Upper lobe of left lung (tissue), 6 donors: ENCODE measurements around the gene HIRIP3. TPM values are rescaled to one million over a fixed set of nuclear protein-coding genes. Genes with fewer than 3 reads are reported as not detected.

ENCODE experiments used
- ATAC-seq, 2 donors: fragments of 200-7000 bp; cut with Tn5 transposase; one replicate each; pipeline ENCODE4 v1.9.1; 2022; ENCODE audit warnings: mild to moderate bottlenecking in 2 of 2, moderate library complexity in 2 of 2; ENCODE audit not compliant: low FRiP score in 2 of 2
- DNase-seq, 2 donors: peaks; one replicate each; pipeline ENCODE4 v3.0.0-alpha.2; 2019 to 2020
- H3K27ac ChIP-seq, 4 donors: fragments of 200-600 bp; sonication (generic); one replicate each; pipeline ENCODE4 v1.5.1; 2016 to 2019
- H3K27me3 ChIP-seq, 4 donors: fragments of 200-600 bp; sonication (generic); one replicate each; pipeline ENCODE4 v1.5.1; 2017 to 2019
- H3K36me3 ChIP-seq, 4 donors: fragments of 200-600 bp; sonication (generic); one replicate each; pipeline ENCODE4 v1.5.1; 2016 to 2019
- H3K4me1 ChIP-seq, 4 donors: fragments of 200-600 bp; sonication (generic); one replicate each; pipeline ENCODE4 v1.5.1; 2018 to 2019
- H3K4me3 ChIP-seq, 4 donors: fragments of 200-600 bp; sonication (generic); one replicate each; pipeline ENCODE4 v1.5.1; 2017 to 2019; ENCODE audit warnings: mild to moderate bottlenecking in 2 of 4, moderate library complexity in 1 of 4
- H3K9me3 ChIP-seq, 4 donors: fragments of 200-600 bp; sonication (generic); one replicate each; pipeline ENCODE4 v1.5.1; 2018 to 2019
- EP300 ChIP-seq, 4 donors: sonication (generic); formaldehyde crosslinking; IDR thresholded peaks; one replicate each; pipeline ENCODE4 v1.5.1; 2017; ENCODE audit warnings: antibody characterized with exemption in 4 of 4, control low read depth in 2 of 4
- POLR2A ChIP-seq, 4 donors: fragments of 450-650 bp; IDR thresholded peaks; one replicate each; pipeline ENCODE4 v1.5.1; 2016 to 2017; ENCODE audit warnings: antibody characterized with exemption in 4 of 4, mild to moderate bottlenecking in 2 of 4
- POLR2AphosphoS5 ChIP-seq, 2 donors: sonication (generic); formaldehyde crosslinking; IDR thresholded peaks; one replicate each; pipeline ENCODE4 v1.5.1; 2017; ENCODE audit warnings: antibody characterized with exemption in 2 of 2
- WGBS, 2 donors: methylation state at CpG; one replicate each; pipeline ENCODE4 v1.1.5; 2017 to 2018; 5-methylcytosine and 5-hydroxymethylcytosine counted together
- total RNA-seq, 6 donors: library from RNA; depleted of rRNA in 4 of 6; stranded (reverse); fragments of >200 nt in 4 of 6; gene quantifications; one replicate each; pipeline versions ENCODE4 v1.1.0 to v1.2.1, GENCODE V29; 2016 to 2021
- TF ChIP-seq, protein P1 (sequence below), 6 experiments: fragments of 450-650 bp in 4 of 6; fragments of 200-600 bp in 2 of 6; sonication (generic) in 2 of 6; IDR thresholded peaks; one replicate each; pipeline ENCODE4 v1.5.1; 2016 to 2019; ENCODE audit warnings: antibody characterized with exemption in 6 of 6
- donor health status: DM: no; HTN: no; CAD: no; lungs with moderate emphysema.
- donor health status: DM: no; HTN: yes; CAD: no; lungs with severe emphysema.

HIRIP3 gene
- total RNA-seq, 6 donors from 2014 or later: 11.5 to 28.2 (median 25.0) TPM

DNA sequence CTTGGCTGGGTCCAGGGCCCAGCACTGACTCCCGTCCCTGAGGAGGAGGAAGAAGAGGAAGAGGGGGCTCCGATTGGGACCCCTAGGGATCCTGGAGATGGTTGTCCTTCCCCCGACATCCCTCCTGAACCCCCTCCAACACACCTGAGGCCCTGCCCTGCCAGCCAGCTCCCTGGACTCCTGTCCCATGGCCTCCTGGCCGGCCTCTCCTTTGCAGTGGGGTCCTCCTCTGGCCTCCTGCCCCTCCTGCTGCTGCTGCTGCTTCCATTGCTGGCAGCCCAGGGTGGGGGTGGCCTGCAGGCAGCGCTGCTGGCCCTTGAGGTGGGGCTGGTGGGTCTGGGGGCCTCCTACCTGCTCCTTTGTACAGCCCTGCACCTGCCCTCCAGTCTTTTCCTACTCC is 8.5 kb downstream of the HIRIP3 start:
- Histone ChIP-seq H3K9me3 (no peaks in the 10 kb centered on the region), H3K4me1 (peaks cover 4 to 74% (median 50%) of the 10 kb centered on the region in 4 donors), H3K36me3 (peaks cover 55 to 100% (median 89%) of the 10 kb centered on the region in 4 donors), H3K27me3 (no peaks in the 10 kb centered on the region), H3K27ac (peak overlapping the region in 3 of 4 donors; percentile 46 to 86 (median 82)), H3K4me3 (peak overlapping the region in 1 of 4 donors; percentile 32)
- TF ChIP-seq POLR2AphosphoS5 (IDR thresholded peaks at IDR 0.05) (no peak), EP300 (IDR thresholded peaks at IDR 0.05) (no peak), POLR2A (IDR thresholded peaks at IDR 0.05) (no peak)
- TF ChIP-seq, protein P1, sequence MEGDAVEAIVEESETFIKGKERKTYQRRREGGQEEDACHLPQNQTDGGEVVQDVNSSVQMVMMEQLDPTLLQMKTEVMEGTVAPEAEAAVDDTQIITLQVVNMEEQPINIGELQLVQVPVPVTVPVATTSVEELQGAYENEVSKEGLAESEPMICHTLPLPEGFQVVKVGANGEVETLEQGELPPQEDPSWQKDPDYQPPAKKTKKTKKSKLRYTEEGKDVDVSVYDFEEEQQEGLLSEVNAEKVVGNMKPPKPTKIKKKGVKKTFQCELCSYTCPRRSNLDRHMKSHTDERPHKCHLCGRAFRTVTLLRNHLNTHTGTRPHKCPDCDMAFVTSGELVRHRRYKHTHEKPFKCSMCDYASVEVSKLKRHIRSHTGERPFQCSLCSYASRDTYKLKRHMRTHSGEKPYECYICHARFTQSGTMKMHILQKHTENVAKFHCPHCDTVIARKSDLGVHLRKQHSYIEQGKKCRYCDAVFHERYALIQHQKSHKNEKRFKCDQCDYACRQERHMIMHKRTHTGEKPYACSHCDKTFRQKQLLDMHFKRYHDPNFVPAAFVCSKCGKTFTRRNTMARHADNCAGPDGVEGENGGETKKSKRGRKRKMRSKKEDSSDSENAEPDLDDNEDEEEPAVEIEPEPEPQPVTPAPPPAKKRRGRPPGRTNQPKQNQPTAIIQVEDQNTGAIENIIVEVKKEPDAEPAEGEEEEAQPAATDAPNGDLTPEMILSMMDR (IDR thresholded peaks at IDR 0.05): no peak
- ATAC-seq (no peak), DNase-seq (no peak)
- 89 to 91% methylated on average over 5 of the region's 5 CpGs for WGBS, 2 donors

DNA sequence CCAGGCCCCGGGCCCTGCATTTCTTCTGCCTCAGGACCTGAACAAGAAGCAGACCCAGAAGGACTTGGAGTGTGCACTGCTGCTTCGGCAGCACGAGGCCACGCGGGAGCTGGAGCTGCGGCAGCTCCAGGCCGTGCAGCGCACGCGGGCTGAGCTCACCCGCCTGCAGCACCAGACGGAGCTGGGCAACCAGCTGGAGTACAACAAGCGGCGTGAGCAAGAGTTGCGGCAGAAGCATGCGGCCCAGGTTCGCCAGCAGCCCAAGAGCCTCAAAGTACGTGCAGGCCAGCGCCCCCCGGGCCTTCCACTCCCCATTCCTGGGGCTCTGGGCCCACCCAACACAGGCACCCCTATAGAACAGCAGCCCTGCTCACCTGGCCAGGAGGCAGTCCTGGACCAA is 9.2 kb downstream of the HIRIP3 start:
- peaks cover 4 to 67% (median 43%) of the 10 kb centered on the region in 4 donors for H3K4me1 ChIP-seq
- TF ChIP-seq EP300 (IDR thresholded peaks at IDR 0.05) (no peak), POLR2A (IDR thresholded peaks at IDR 0.05) (no peak)
- DNase-seq: no peak
- no peaks in the 10 kb centered on the region for H3K27me3 ChIP-seq
- WGBS, 2 donors: 93 to 95% methylated on average over 14 of the region's 20 CpGs
- peak overlapping the region in 2 of 4 donors; percentile 82 to 86 for H3K27ac ChIP-seq
- no peak overlapping the region for H3K4me3 ChIP-seq
- ATAC-seq: no peak
- H3K9me3 ChIP-seq: no peaks in the 10 kb centered on the region
- peaks cover 62 to 100% (median 91%) of the 10 kb centered on the region in 4 donors for H3K36me3 ChIP-seq

DNA sequence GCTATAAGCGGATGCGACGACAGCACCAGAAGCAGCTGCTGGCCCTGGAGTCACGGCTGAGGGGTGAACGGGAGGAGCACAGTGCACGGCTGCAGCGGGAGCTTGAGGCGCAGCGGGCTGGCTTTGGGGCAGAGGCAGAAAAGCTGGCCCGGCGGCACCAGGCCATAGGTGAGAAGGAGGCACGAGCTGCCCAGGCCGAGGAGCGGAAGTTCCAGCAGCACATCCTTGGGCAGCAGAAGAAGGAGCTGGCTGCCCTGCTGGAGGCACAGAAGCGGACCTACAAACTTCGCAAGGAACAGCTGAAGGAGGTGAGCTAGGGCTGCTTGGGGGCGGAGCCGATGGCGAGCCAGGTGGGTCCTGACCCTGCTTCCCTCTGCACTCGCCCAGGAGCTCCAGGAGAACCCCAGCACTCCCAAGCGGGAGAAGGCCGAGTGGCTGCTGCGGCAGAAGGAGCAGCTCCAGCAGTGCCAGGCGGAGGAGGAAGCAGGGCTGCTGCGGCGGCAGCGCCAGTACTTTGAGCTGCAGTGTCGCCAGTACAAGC is 10.1 kb downstream of the HIRIP3 start:
- TF ChIP-seq POLR2AphosphoS5 (IDR thresholded peaks at IDR 0.05) (no peak), EP300 (IDR thresholded peaks at IDR 0.05) (no peak), POLR2A (IDR thresholded peaks at IDR 0.05) (peak in 1 of 4 donors; percentile 4)
- ATAC-seq (no peak), DNase-seq (peak in 1 of 2 donors; percentile 72)
- no peaks in the 10 kb centered on the region for H3K27me3 ChIP-seq
- peaks cover 0 to 58% (median 35%) of the 10 kb centered on the region in 4 donors for H3K4me1 ChIP-seq
- H3K4me3 ChIP-seq: no peak overlapping the region
- H3K36me3 ChIP-seq: peaks cover 62 to 100% (median 91%) of the 10 kb centered on the region in 4 donors
- H3K9me3 ChIP-seq: no peaks in the 10 kb centered on the region
- 94 to 98% methylated on average over 21 to 28 of the region's 28 CpGs for WGBS, 2 donors
- H3K27ac ChIP-seq: peak overlapping the region in 3 of 4 donors; percentile 73 to 86 (median 80)

DNA sequence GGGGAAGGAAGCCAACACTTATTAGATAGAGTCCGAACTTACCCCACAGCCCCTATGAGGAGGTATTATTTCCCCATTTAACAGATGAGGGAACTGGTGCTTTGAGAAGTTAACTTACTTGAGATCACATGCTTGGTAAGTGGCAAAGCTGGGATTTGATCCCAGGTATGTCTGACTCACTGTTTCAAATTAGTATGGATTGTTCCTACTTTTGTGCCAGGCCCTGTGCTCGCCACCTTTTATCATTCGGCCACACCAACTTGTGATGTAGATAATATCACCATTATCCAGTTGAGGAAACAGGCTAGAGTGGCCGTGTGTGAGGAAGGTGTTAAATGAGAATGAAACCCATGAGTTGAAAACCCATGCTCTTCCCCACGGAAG is 10.7 kb downstream of the HIRIP3 start:
- H3K9me3 ChIP-seq: no peaks in the 10 kb centered on the region
- peaks cover 67 to 100% (median 91%) of the 10 kb centered on the region in 4 donors for H3K36me3 ChIP-seq
- H3K4me3 ChIP-seq: no peak overlapping the region
- peaks cover 0 to 57% (median 38%) of the 10 kb centered on the region in 4 donors for H3K4me1 ChIP-seq
- DNase-seq (no peak), ATAC-seq (no peak)
- TF ChIP-seq, protein P1 (IDR thresholded peaks at IDR 0.05): no peak
- TF ChIP-seq EP300 (IDR thresholded peaks at IDR 0.05): no peak
- TF ChIP-seq POLR2AphosphoS5 (IDR thresholded peaks at IDR 0.05): no peak
- no peak for TF ChIP-seq POLR2A (IDR thresholded peaks at IDR 0.05)
- H3K27me3 ChIP-seq: no peaks in the 10 kb centered on the region
- WGBS, 2 donors: 76 to 83% methylated on average over 5 of the region's 5 CpGs
- peak overlapping the region in 3 of 4 donors; percentile 73 to 86 (median 80) for H3K27ac ChIP-seq

DNA sequence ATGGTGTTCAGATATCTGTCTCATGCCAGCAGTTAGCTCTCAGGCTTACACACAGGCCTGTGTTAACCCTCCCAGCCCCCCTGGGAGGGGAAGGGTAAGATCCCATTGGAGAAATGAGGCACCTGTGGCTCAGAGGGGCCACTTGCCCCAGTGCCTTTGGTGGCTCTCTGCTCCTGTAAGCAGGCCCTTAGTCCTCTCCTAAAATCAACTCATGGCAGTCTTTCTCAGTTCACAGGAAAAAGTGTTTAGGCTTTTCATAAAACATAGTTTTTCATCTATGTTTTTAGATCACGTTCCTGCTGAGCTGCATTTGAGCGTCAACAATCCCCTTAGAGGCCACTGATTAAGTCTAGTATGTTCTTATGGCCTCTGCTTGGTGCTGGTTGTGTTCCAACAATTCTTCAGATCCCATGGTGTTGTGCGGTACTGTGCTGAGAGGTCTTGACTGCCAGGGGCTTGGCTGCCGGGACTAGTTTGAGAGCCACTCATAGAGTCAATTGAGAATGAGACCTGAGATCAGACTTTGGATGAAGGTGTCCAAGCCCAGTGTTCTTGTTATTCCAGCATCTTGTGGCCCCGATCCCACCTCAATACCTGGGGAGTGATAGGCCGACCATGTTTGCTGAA is 11.2 kb downstream of the HIRIP3 start:
- H3K36me3 ChIP-seq: peaks cover 72 to 100% (median 94%) of the 10 kb centered on the region in 4 donors
- TF ChIP-seq POLR2A (IDR thresholded peaks at IDR 0.05) (no peak), POLR2AphosphoS5 (IDR thresholded peaks at IDR 0.05) (peak in 1 of 2 donors; percentile 31), EP300 (IDR thresholded peaks at IDR 0.05) (no peak)
- TF ChIP-seq, protein P1 (IDR thresholded peaks at IDR 0.05): no peak
- H3K9me3 ChIP-seq: no peaks in the 10 kb centered on the region
- H3K27ac ChIP-seq: peak overlapping the region; percentile 70 to 86 (median 76)
- H3K27me3 ChIP-seq: no peaks in the 10 kb centered on the region
- peak in 1 of 2 donors; percentile 85 for DNase-seq
- 50 to 69% methylated on average over 6 of the region's 6 CpGs for WGBS, 2 donors
- H3K4me3 ChIP-seq: no peak overlapping the region
- ATAC-seq: peak in 1 of 2 donors; percentile 17
- peaks cover 0 to 57% (median 41%) of the 10 kb centered on the region in 4 donors for H3K4me1 ChIP-seq
